ENCODE results near the gene MIF. TPM values are rescaled to one million over a fixed set of nuclear protein-coding genes. Genes with fewer than 3 reads are reported as not detected.

The MIF gene
- total and polyA plus RNA-seq, 12 donors: 49.4 to 2,556 (median 820) TPM

DNA sequence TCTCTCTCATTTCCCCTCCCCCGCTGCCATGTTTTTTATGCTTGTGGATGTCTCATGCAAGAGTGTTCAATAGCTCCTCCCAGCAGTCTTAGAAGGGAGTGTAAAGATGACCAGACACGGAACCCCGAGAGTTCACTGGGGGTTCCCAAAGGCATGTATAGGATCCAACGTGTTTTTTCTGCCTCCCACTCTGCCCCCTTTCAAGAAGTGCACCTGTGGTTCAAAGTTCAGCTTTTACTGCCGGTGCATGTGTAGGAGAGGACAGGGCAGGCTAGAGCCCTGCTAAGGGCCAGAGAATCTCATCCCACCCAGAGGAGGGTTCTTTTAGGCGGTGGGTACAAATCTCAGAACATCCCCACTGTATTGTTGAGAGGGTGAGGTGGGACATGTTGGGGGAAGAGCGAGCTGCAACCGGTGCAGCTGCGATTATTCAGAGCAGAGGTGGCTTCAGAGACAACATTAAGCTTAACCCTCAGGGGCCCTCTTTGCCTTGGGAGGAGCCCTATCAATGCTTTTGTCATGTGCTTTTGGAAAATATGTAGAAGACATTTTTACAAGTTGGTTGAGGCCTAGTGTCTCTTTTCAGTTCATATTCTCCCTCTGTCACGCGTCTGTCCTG, 14.5 kb downstream of the MIF start:
- Histone ChIP-seq H3K27me3 (no peaks in the 10 kb centered on the region), H3K4me3 (no peak overlapping the region), H3K27ac (peak overlapping the region in 2 of 5 donors; percentile 46 to 74), H3K36me3 (replicated peaks in 1 of 2) (no peaks in the 10 kb centered on the region), H3K4me1 (replicated peaks in 1 of 2) (peaks cover 11 to 20% of the 10 kb centered on the region in 2 donors), H3K9me3 (replicated peaks in 1 of 3) (no peaks in the 10 kb centered on the region)
- 70 to 84% (median 80%) methylated on average over 10 to 11 of the region's 11 CpGs for WGBS, 4 donors
- intact Hi-C loops (cut with DNase I): no loop called here
- TF ChIP-seq POLR2A (IDR thresholded peaks at IDR 0.05): no peak
- TF ChIP-seq, protein P1, sequence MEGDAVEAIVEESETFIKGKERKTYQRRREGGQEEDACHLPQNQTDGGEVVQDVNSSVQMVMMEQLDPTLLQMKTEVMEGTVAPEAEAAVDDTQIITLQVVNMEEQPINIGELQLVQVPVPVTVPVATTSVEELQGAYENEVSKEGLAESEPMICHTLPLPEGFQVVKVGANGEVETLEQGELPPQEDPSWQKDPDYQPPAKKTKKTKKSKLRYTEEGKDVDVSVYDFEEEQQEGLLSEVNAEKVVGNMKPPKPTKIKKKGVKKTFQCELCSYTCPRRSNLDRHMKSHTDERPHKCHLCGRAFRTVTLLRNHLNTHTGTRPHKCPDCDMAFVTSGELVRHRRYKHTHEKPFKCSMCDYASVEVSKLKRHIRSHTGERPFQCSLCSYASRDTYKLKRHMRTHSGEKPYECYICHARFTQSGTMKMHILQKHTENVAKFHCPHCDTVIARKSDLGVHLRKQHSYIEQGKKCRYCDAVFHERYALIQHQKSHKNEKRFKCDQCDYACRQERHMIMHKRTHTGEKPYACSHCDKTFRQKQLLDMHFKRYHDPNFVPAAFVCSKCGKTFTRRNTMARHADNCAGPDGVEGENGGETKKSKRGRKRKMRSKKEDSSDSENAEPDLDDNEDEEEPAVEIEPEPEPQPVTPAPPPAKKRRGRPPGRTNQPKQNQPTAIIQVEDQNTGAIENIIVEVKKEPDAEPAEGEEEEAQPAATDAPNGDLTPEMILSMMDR (IDR thresholded peaks at IDR 0.05): no peak
- DNase-seq: peak in 1 of 7 donors; percentile 41

DNA sequence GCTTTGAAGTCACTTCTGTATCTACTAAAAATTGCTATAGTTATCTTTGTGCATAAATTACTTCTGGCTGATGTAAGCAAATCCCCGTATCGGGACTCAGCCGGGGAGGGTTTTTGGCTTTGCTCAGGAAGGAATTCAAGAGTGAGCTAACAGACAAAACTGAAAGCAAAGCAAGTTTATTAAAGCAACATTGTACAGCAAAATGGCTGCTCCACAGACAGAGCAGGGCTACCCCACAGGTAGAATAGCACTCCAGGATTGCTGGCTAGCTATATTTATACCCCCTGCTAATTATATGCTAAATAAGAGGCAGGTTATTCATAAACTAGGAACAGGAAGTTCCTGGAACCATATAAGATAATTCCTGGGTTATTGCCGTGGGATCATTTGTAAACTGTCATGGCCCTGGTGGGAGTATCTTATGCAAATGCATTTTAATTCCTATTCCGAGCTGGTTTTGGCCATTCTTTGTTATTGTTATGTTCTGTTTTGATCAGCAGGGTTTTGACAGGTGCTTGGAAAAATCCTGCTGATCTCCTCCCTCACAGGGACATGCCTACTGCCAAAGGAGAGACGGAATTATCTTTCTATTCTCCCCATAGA, 15.2 kb downstream of the MIF start:
- Histone ChIP-seq H3K9me3 (replicated peaks in 1 of 3) (no peaks in the 10 kb centered on the region), H3K27me3 (no peaks in the 10 kb centered on the region), H3K4me1 (replicated peaks in 1 of 2) (peaks cover 11 to 20% of the 10 kb centered on the region in 2 donors), H3K36me3 (replicated peaks in 1 of 2) (no peaks in the 10 kb centered on the region), H3K27ac (peak overlapping the region; percentile 4 to 74 (median 46)), H3K4me3 (peak overlapping the region in 1 of 4 donors; percentile 10)
- 39 to 45% (median 41%) methylated on average over 6 of the region's 6 CpGs for WGBS, 4 donors
- peak in 3 of 7 donors; percentile 13 to 59 (median 55) for DNase-seq
- intact Hi-C loops (cut with DNase I): no loop called here
- TF ChIP-seq, protein P1 (IDR thresholded peaks at IDR 0.05): no peak
- TF ChIP-seq POLR2A (IDR thresholded peaks at IDR 0.05): peak in 1 of 2 donors; percentile 25

DNA sequence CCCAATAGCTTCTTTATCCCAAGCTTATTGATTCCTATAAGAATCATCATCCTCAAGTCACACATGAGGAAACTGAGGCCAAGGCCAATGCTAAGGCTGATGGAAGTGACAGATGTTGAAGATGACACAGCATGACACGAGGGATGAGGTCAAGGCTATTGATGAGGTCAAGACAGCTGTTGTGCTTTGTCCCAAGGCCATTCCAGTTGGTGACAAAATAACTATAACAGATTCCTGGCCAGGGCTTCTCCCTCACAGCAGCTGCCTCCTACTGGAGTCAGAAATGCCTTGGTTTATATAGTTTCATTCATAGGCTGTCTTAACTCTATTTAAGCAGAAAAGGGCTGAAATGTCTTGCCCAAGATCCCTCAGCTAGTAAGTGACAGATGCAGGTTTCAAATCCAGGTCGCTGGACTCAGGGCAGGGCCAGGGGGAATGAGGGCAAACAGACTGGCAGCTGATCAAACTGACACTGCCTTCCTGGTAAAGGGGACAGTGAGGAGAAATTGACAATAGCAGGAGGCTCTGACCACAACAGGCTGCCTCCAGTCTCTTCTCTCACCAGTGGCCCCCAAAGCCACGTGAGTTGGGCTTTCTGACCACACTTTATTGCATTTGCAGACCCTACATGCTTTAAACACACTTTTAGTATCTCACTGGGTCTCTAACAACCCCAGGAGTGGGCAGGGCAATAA, 16.5 kb downstream of the MIF start:
- Histone ChIP-seq H3K27ac (peak overlapping the region in 4 of 5 donors; percentile 15 to 73 (median 39)), H3K4me3 (no peak overlapping the region), H3K36me3 (replicated peaks in 1 of 2) (no peaks in the 10 kb centered on the region), H3K9me3 (replicated peaks in 1 of 3) (no peaks in the 10 kb centered on the region), H3K27me3 (no peaks in the 10 kb centered on the region), H3K4me1 (replicated peaks in 1 of 2) (peaks cover 11 to 20% of the 10 kb centered on the region in 2 donors)
- WGBS, 4 donors: 50 to 65% (median 63%) methylated on average over 3 of the region's 3 CpGs
- no peak for TF ChIP-seq POLR2A (IDR thresholded peaks at IDR 0.05)
- TF ChIP-seq, protein P1 (IDR thresholded peaks at IDR 0.05): no peak
- intact Hi-C loops (cut with DNase I): no loop called here
- DNase-seq: peak in 3 of 7 donors; percentile 51 to 63 (median 60)

DNA sequence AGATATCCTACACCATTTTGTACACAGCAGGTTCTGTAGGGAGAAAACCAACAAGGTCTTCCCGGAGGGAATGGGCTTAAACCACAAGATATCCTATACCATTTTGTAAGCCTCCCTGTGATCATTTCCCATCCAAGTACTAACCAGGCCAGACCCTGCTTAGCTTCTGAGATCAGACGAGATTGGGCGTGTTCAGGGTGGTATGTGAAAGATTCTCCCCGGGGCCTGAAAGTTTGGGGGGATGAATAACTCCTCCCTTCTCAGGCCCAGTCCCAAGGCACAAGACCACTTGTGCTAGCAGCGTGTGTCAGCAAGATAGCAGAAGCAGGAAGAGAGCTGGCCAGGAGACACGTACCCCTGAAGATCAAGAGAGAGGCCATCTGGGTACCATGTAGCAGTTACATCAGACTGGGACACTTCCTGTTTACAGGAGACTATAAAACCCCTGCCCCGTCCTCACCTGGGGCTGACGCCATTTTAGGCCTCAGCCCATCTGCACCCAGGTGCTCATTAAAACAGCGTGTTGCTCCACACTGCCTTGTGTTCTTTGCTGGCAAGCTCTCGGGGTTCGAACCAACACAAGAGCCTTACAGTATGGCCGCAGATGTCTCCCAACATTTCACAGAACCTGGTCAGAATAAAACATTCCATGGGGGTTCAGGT, 17.3 kb downstream of the MIF start:
- intact Hi-C loops (cut with DNase I): no loop called here
- DNase-seq: peak in 2 of 7 donors; percentile 23 to 45
- 93 to 96% (median 95%) methylated on average over 11 to 12 of the region's 12 CpGs for WGBS, 4 donors
- H3K36me3 ChIP-seq (replicated peaks in 1 of 2): no peaks in the 10 kb centered on the region
- no peaks in the 10 kb centered on the region for H3K27me3 ChIP-seq
- H3K27ac ChIP-seq: peak overlapping the region in 2 of 5 donors; percentile 39 to 73
- H3K9me3 ChIP-seq (replicated peaks in 1 of 3): no peaks in the 10 kb centered on the region
- H3K4me1 ChIP-seq (replicated peaks in 1 of 2): peaks cover 11 to 20% of the 10 kb centered on the region in 2 donors
- no peak for TF ChIP-seq POLR2A (IDR thresholded peaks at IDR 0.05)
- TF ChIP-seq, protein P1 (IDR thresholded peaks at IDR 0.05): no peak
- no peak overlapping the region for H3K4me3 ChIP-seq
